HepG2 (cell line): ENCODE results near the gene SHISA7. TPM values are rescaled to one million over a fixed set of nuclear protein-coding genes. Genes with fewer than 3 reads are reported as not detected.

Experiments used
- EEA1 ChIP-seq: sonication (generic); formaldehyde crosslinking; IDR thresholded peaks from 2 replicates; pipeline ENCODE4 v1.5.1; 2020; ENCODE audit warnings: mild to moderate bottlenecking, missing genetic modification reagents, borderline replicate concordance
- EED ChIP-seq: sonication (generic); formaldehyde crosslinking; IDR thresholded peaks from 2 replicates; pipeline ENCODE4 v1.5.0; 2020; ENCODE audit warnings: mild to moderate bottlenecking, missing genetic modification reagents
- GATAD1 ChIP-seq: IDR thresholded peaks from 2 replicates; pipeline ENCODE4 v1.6.1; 2016; ENCODE audit warnings: missing genetic modification reagents, missing compliant biosample characterization
- GZF1 ChIP-seq: sonication (generic); formaldehyde crosslinking; IDR thresholded peaks from 2 replicates; pipeline ENCODE4 v1.5.1; 2020; ENCODE audit warnings: mild to moderate bottlenecking, missing genetic modification reagents
- HNRNPK ChIP-seq: fragments of 200-400 bp; formaldehyde crosslinking; IDR thresholded peaks from 2 replicates; pipeline ENCODE4 v1.6.1; 2018; ENCODE audit warnings: low read length, low read depth, moderate library complexity, mild to moderate bottlenecking; ENCODE audit not compliant: poor library complexity, severe bottlenecking
- ISL2 ChIP-seq: sonication (generic); formaldehyde crosslinking; IDR thresholded peaks from 2 replicates; pipeline ENCODE4 v1.5.0; 2020; ENCODE audit warnings: missing genetic modification reagents
- LCORL ChIP-seq, 2 experiments: fragments of 450-650 bp in 1 of 2; sonication (generic) in 1 of 2; formaldehyde crosslinking in 1 of 2; IDR thresholded peaks; 2 replicates each; pipeline versions ENCODE4 v1.5.0 to v1.6.1; 2017 to 2020; ENCODE audit warnings: antibody characterized with exemption in 1 of 2, missing genetic modification reagents in 1 of 2
- MAZ ChIP-seq, 2 experiments: sonication (generic) in 1 of 2; formaldehyde crosslinking in 1 of 2; IDR thresholded peaks; 2 replicates each; pipeline versions ENCODE4 v1.5.0 to v1.6.1; 2012 to 2020; ENCODE audit warnings: low read depth in 2 of 2, mild to moderate bottlenecking in 2 of 2, borderline replicate concordance in 1 of 2, improper control_type of control experiment in 1 of 2, low read length in 1 of 2, missing genetic modification reagents in 1 of 2, moderate library complexity in 1 of 2
- RFX1 ChIP-seq: fragments of 450-650 bp; IDR thresholded peaks from 2 replicates; pipeline ENCODE4 v1.6.1; 2017
- RFXAP ChIP-seq: sonication (generic); formaldehyde crosslinking; IDR thresholded peaks from 2 replicates; pipeline ENCODE4 v1.4.0; 2020; ENCODE audit warnings: missing genetic modification reagents, borderline replicate concordance
- SMARCC2 ChIP-seq: fragments of 450-650 bp; IDR thresholded peaks from 2 replicates; pipeline ENCODE4 v1.6.1; 2017; ENCODE audit warnings: antibody characterized with exemption, mild to moderate bottlenecking
- THRA ChIP-seq: sonication (generic); formaldehyde crosslinking; IDR thresholded peaks from 2 replicates; pipeline ENCODE4 v1.4.0; 2020; ENCODE audit warnings: missing genetic modification reagents, borderline replicate concordance
- ZBTB26 ChIP-seq: IDR thresholded peaks from 2 replicates; pipeline ENCODE4 v1.6.1; 2016; ENCODE audit warnings: missing compliant biosample characterization, missing genetic modification reagents, borderline replicate concordance
- ZNF256 ChIP-seq: sonication (generic); formaldehyde crosslinking; conservative IDR thresholded peaks from 2 replicates; pipeline ENCODE4 v1.4.0; 2020; ENCODE audit warnings: missing genetic modification reagents
- ZNF343 ChIP-seq: sonication (generic); formaldehyde crosslinking; IDR thresholded peaks from 2 replicates; pipeline ENCODE4 v1.4.0; 2020; ENCODE audit warnings: mild to moderate bottlenecking, missing genetic modification reagents
- ZNF574 ChIP-seq: sonication (generic); formaldehyde crosslinking; IDR thresholded peaks from 2 replicates; pipeline ENCODE4 v1.4.0; 2020; ENCODE audit warnings: missing genetic modification reagents
- ZNF607 ChIP-seq: sonication (generic); formaldehyde crosslinking; IDR thresholded peaks from 2 replicates; pipeline ENCODE4 v1.5.1; 2020; ENCODE audit warnings: missing genetic modification reagents, mild to moderate bottlenecking, borderline replicate concordance
- ZNF678 ChIP-seq: sonication (generic); formaldehyde crosslinking; IDR thresholded peaks from 2 replicates; pipeline ENCODE4 v1.4.0; 2020; ENCODE audit warnings: mild to moderate bottlenecking, missing genetic modification reagents
- ZNF691 ChIP-seq: sonication (generic); formaldehyde crosslinking; IDR thresholded peaks from 2 replicates; pipeline ENCODE4 v1.4.0; 2020; ENCODE audit warnings: missing genetic modification reagents, low read depth, mild to moderate bottlenecking, borderline replicate concordance
- polyA plus RNA-seq, 8 experiments: library from polyadenylated mRNA; depleted of rRNA in 3 of 8; stranded (reverse) in 7 of 8; unstranded in 1 of 8; fragments of >200 nt; fragmentation: Illumina TruSeq in 4 of 8; extraction: Trizol in 4 of 8; gene quantifications; 2 replicates each; pipeline versions ENCODE4 v1.2.1 to v1.2.3, GENCODE V29; 2011 to 2016; ENCODE audit warnings: low read depth in 4 of 8, missing spikeins in 1 of 8, mixed read lengths in 1 of 8; ENCODE audit not compliant: insufficient read depth in 1 of 8
- total RNA-seq, 5 experiments: library from RNA; depleted of rRNA; stranded (reverse); fragments of >200 nt; fragmentation: Illumina TruSeq; extraction: Trizol; gene quantifications; 2 replicates each; pipeline ENCODE4 v1.2.3, GENCODE V29; 2016; ENCODE audit warnings: low read depth in 1 of 5
- TF ChIP-seq, protein P1 (sequence below): IDR thresholded peaks from 2 replicates; pipeline ENCODE4 v1.6.1; 2016

Gene SHISA7
- total and polyA plus RNA-seq, 2 of the 13 experiments (the other 11 are each of a cell fraction or from before 2014, with no cell fraction given), result not detected

DNA sequence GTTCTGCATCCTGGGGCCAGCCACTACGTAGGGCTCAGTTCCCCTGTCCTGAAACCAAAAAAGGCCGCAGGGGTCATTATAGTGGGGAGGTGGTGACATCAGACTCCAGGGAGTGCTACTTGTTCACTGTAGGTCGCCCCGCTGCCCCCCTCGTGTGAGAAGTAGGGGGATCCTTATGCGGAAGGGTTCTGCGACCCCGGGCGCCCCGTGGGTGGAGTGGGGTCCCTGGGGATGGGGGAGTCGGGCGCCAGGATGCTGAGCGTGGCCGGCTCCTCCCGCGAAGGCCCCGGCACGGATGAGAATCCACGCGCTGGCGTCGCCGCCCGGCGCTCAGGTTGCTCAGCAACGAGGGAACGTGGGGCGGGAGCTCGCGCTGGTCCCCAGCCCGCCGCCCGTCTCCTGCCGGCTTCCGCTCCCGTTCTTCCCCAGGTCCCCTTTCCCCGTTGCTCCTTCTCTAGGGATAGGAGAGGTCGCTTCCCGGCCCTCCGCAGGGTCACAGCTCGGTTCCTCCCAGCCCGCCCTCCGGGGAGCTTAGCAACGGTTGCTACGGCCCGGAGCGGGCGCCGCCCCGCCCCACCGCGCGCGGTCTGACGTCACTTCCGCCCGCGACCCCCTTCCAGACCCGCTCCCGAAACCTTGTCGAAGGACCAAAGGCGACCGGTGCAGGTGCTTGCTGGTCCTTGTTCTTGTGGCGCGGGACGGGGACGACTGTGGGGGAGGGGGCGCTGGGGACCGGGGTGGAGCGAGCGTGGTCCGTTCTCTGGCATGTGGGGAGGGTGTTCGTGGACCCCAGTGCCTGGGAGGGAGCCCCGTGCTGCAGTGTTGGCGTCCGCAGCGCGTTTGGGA, 41.7 kb upstream of the SHISA7 start, which contains the start of gene NAT14 (continued):
- TF ChIP-seq THRA (CRISPR knock-in tag), result 0 out of 2 replicates have a peak, but pooled peaks have one; percentile 21
- peak; percentile 30 for TF ChIP-seq HNRNPK
- TF ChIP-seq ZBTB26 (CRISPR knock-in tag), result no peak
- no peak for TF ChIP-seq ZNF691 (CRISPR knock-in tag)
- TF ChIP-seq, protein P1, sequence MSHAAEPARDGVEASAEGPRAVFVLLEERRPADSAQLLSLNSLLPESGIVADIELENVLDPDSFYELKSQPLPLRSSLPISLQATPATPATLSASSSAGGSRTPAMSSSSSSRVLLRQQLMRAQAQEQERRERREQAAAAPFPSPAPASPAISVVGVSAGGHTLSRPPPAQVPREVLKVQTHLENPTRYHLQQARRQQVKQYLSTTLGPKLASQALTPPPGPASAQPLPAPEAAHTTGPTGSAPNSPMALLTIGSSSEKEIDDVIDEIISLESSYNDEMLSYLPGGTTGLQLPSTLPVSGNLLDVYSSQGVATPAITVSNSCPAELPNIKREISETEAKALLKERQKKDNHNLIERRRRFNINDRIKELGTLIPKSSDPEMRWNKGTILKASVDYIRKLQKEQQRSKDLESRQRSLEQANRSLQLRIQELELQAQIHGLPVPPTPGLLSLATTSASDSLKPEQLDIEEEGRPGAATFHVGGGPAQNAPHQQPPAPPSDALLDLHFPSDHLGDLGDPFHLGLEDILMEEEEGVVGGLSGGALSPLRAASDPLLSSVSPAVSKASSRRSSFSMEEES, result no peak
- no peak for TF ChIP-seq LCORL (IDR thresholded peaks at IDR 0.05)
- TF ChIP-seq LCORL (CRISPR knock-in tag; IDR thresholded peaks at IDR 0.05), result peak; percentile 37; the same call in 1 of the 2 replicates
- peak; percentile 39; the same call in 1 of the 2 replicates for TF ChIP-seq RFXAP (CRISPR knock-in tag)
- TF ChIP-seq ZNF607 (CRISPR knock-in tag), result no peak
- peak; percentile 49; the same call in 1 of the 2 replicates for TF ChIP-seq ZNF574 (CRISPR knock-in tag)
- peak; percentile 49; the same call in 1 of the 2 replicates for TF ChIP-seq MAZ (IDR thresholded peaks at IDR 0.05; ENCODE audit: borderline replicate concordance, low read depth, low read length)
- TF ChIP-seq MAZ (CRISPR knock-in tag; IDR thresholded peaks at IDR 0.05; ENCODE audit: low read depth), result no peak
- TF ChIP-seq RFX1, result peak; percentile 81
- 0 out of 2 replicates have a peak, but pooled peaks have one; percentile 16 for TF ChIP-seq ISL2 (CRISPR knock-in tag)
- peak; percentile 34; the same call in 1 of the 2 replicates for TF ChIP-seq EEA1 (CRISPR knock-in tag)
- TF ChIP-seq EED (CRISPR knock-in tag), result 0 out of 2 replicates have a peak, but pooled peaks have one; percentile 43
- no peak for TF ChIP-seq ZNF256 (CRISPR knock-in tag)
- TF ChIP-seq GZF1 (CRISPR knock-in tag), result no peak
- 0 out of 2 replicates have a peak, but pooled peaks have one; percentile 45 for TF ChIP-seq ZNF678 (CRISPR knock-in tag)
- TF ChIP-seq ZNF343, result 0 out of 2 replicates have a peak, but pooled peaks have one; percentile 52
- no peak for TF ChIP-seq SMARCC2
- TF ChIP-seq GATAD1 (CRISPR knock-in tag), result peak; percentile 76
